Putamen (tissue), 1 donor: ENCODE results near the gene PIAS1.

Experiments
- DNase-seq: peaks from one replicate; pipeline ENCODE4 v3.0.0-alpha.2; 2016; ENCODE audit warnings: low spot score

The PIAS1 gene

GRCh38 chr15:68062946-68063465 lies 8.9 kb downstream of the PIAS1 start:
- no peak for DNase-seq

- DNase-seq, result no peak
Observed at GRCh38 chr15:68063606-68064005, 9.5 kb downstream of the PIAS1 start.

GRCh38 chr15:68073576-68074288 lies 19.6 kb downstream of the PIAS1 start:
- DNase-seq, result no peak

GRCh38 chr15:68075764-68076385 lies 21.8 kb downstream of the PIAS1 start:
- no peak for DNase-seq

- DNase-seq, result no peak
Observed at GRCh38 chr15:68078365-68078764, 24.2 kb downstream of the PIAS1 start.

GRCh38 chr15:68080334-68080733 lies 26.2 kb downstream of the PIAS1 start:
- no peak for DNase-seq

GRCh38 chr15:68080783-68081182 lies 26.7 kb downstream of the PIAS1 start:
- no peak for DNase-seq

GRCh38 chr15:68081869-68082505 lies 27.9 kb downstream of the PIAS1 start:
- no peak for DNase-seq

GRCh38 chr15:68082735-68083134 lies 28.6 kb downstream of the PIAS1 start:
- DNase-seq, result no peak

- DNase-seq, result no peak
Observed at GRCh38 chr15:68083463-68083862, 29.3 kb downstream of the PIAS1 start.

GRCh38 chr15:68085052-68085451 lies 30.9 kb downstream of the PIAS1 start:
- no peak for DNase-seq

- DNase-seq, result no peak
Observed at GRCh38 chr15:68091743-68092142, 37.6 kb downstream of the PIAS1 start.

- no peak for DNase-seq
Observed at GRCh38 chr15:68096099-68096498, 42.0 kb downstream of the PIAS1 start.

GRCh38 chr15:68097029-68097428 lies 42.9 kb downstream of the PIAS1 start:
- DNase-seq, result no peak

GRCh38 chr15:68098465-68098864 lies 44.4 kb downstream of the PIAS1 start:
- DNase-seq, result no peak

- no peak for DNase-seq
Observed at GRCh38 chr15:68100194-68100593, 46.1 kb downstream of the PIAS1 start.

- no peak for DNase-seq
Observed at GRCh38 chr15:68103603-68104002, 49.5 kb downstream of the PIAS1 start.

GRCh38 chr15:68106656-68107055 lies 52.5 kb downstream of the PIAS1 start:
- DNase-seq, result no peak

GRCh38 chr15:68107142-68107541 lies 53.0 kb downstream of the PIAS1 start:
- DNase-seq, result no peak

GRCh38 chr15:68112706-68113105 lies 58.6 kb downstream of the PIAS1 start:
- no peak for DNase-seq

- no peak for DNase-seq
Observed at GRCh38 chr15:68113273-68113672, 59.2 kb downstream of the PIAS1 start.

- DNase-seq, result no peak
Observed at GRCh38 chr15:68113751-68114150, 59.6 kb downstream of the PIAS1 start.

GRCh38 chr15:68114356-68114755 lies 60.2 kb downstream of the PIAS1 start:
- DNase-seq, result peak; percentile 3
